ENCODE measurements around the gene RSRC1.

The RSRC1 gene

DNA sequence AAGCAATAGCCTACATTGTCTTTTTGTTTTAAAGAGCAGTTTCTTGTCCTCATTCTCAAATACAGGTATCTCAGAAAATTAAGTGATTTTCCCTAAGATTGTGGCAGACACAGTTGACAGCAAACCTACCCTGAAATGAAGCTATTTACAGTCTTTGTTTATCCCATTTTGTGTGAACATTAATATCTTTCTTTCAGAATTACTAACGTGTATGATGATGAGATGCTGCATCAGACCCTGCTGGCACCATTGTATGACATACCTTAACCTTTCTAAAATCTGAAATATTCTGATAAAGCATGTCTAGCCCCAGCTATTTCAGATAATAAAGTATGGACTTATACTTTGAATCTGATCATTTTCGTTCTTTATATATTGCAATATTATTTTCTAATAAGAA is 185.9 kb downstream of the RSRC1 start:
- Histone ChIP-seq H3K9me2 (replicated peaks; ENCODE audit: insufficient read depth, low read length) (no peaks in the 10 kb centered on the region), H3K79me2 (ENCODE audit: insufficient read depth, low read length) (no peaks in the 10 kb centered on the region), H3K9me3 (ENCODE audit: insufficient read depth, low read length) (no peaks in the 10 kb centered on the region), H3K27me3 (ENCODE audit: low read length) (no peaks in the 10 kb centered on the region), H3K9ac (ENCODE audit: low read length) (no peak overlapping the region), H3K36me3 (ENCODE audit: low read length) (no peaks in the 10 kb centered on the region), H3K4me2 (ENCODE audit: low read depth, low read length, poor library complexity, severe bottlenecking) (no peak overlapping the region), H2AFZ (ENCODE audit: low read depth, low read length, severe bottlenecking) (no peak overlapping the region), H3F3A (ENCODE audit: insufficient read depth) (no peaks in the 10 kb centered on the region), H3K4me3 (ENCODE audit: insufficient read depth, low read length, poor library complexity, severe bottlenecking) (no peak overlapping the region), H4K20me1 (ENCODE audit: low read depth, low read length) (no peaks in the 10 kb centered on the region), H3K27ac (ENCODE audit: low read depth, low read length) (no peak overlapping the region)
- TF ChIP-seq CTCF (IDR thresholded peaks at IDR 0.05; ENCODE audit: insufficient read depth, low read length, poor library complexity, severe bottlenecking) (no peak), EZH2phosphoT487 (conservative IDR thresholded peaks at IDR 0.05; ENCODE audit: low read length) (no peak)

GRCh38 chr3:158297940-158298339 is 188.1 kb downstream of the RSRC1 start:
- Histone ChIP-seq H3K9me2 (replicated peaks; ENCODE audit: insufficient read depth, low read length) (no peaks in the 10 kb centered on the region), H3K79me2 (ENCODE audit: insufficient read depth, low read length) (no peaks in the 10 kb centered on the region), H3K27me3 (ENCODE audit: low read length) (no peaks in the 10 kb centered on the region), H4K20me1 (ENCODE audit: low read depth, low read length) (no peaks in the 10 kb centered on the region), H3K36me3 (ENCODE audit: low read length) (no peaks in the 10 kb centered on the region), H3K27ac (ENCODE audit: low read depth, low read length) (no peak overlapping the region), H3K9ac (ENCODE audit: low read length) (no peak overlapping the region), H3K9me3 (ENCODE audit: insufficient read depth, low read length) (no peaks in the 10 kb centered on the region), H3K4me2 (ENCODE audit: low read depth, low read length, poor library complexity, severe bottlenecking) (no peak overlapping the region), H2AFZ (ENCODE audit: low read depth, low read length, severe bottlenecking) (no peak overlapping the region), H3K4me3 (ENCODE audit: insufficient read depth, low read length, poor library complexity, severe bottlenecking) (no peak overlapping the region), H3F3A (ENCODE audit: insufficient read depth) (no peaks in the 10 kb centered on the region)
- TF ChIP-seq EZH2phosphoT487 (conservative IDR thresholded peaks at IDR 0.05; ENCODE audit: low read length) (no peak), CTCF (IDR thresholded peaks at IDR 0.05; ENCODE audit: insufficient read depth, low read length, poor library complexity, severe bottlenecking) (no peak)

GRCh38 chr3:158308236-158308928 is 198.5 kb downstream of the RSRC1 start:
- H3K9ac ChIP-seq (ENCODE audit: low read length): no peak overlapping the region
- H3K36me3 ChIP-seq (ENCODE audit: low read length): no peaks in the 10 kb centered on the region
- no peaks in the 10 kb centered on the region for H3K27me3 ChIP-seq (ENCODE audit: low read length)
- H3K4me2 ChIP-seq (ENCODE audit: low read depth, low read length, poor library complexity, severe bottlenecking): no peak overlapping the region
- H3K9me3 ChIP-seq (ENCODE audit: insufficient read depth, low read length): no peaks in the 10 kb centered on the region
- H3K27ac ChIP-seq (ENCODE audit: low read depth, low read length): no peak overlapping the region
- no peaks in the 10 kb centered on the region; the same call in 1 of the 2 replicates for H3F3A ChIP-seq (ENCODE audit: insufficient read depth)
- no peaks in the 10 kb centered on the region; the same call in 1 of the 2 replicates for H4K20me1 ChIP-seq (ENCODE audit: low read depth, low read length)
- no peak for TF ChIP-seq EZH2phosphoT487 (conservative IDR thresholded peaks at IDR 0.05; ENCODE audit: low read length)
- no peak for TF ChIP-seq CTCF (IDR thresholded peaks at IDR 0.05; ENCODE audit: insufficient read depth, low read length, poor library complexity, severe bottlenecking)
- H2AFZ ChIP-seq (ENCODE audit: low read depth, low read length, severe bottlenecking): no peak overlapping the region
- H3K4me3 ChIP-seq (ENCODE audit: insufficient read depth, low read length, poor library complexity, severe bottlenecking): no peak overlapping the region
- H3K79me2 ChIP-seq (ENCODE audit: insufficient read depth, low read length): no peaks in the 10 kb centered on the region
- no peaks in the 10 kb centered on the region for H3K9me2 ChIP-seq (replicated peaks; ENCODE audit: insufficient read depth, low read length)

All from SU-DHL-6 (cell line).